Gastrocnemius medialis (tissue), 4 donors: ENCODE results near the gene PHC2. TPM values are rescaled to one million over a fixed set of nuclear protein-coding genes. Genes with fewer than 3 reads are reported as not detected.

Experiments
- ATAC-seq, 2 donors: fragments of 150-250 bp; one replicate each; pipeline ENCODE4 v1.9.1; 2016
- DNase-seq, 2 donors: peaks; one replicate each; pipeline ENCODE4 v3.0.0-alpha.2; 2019
- H3K27ac ChIP-seq, 4 donors: fragments of 200-600 bp; sonication (generic); 1 replicate in 1 of 4; 2 replicates in 3 of 4; pipeline ENCODE4 v1.5.1; 2016 to 2018; ENCODE audit warnings: mild to moderate bottlenecking in 2 of 4, moderate library complexity in 1 of 4
- H3K27me3 ChIP-seq, 3 donors: fragments of 200-600 bp; sonication (generic) in 2 of 3; 1 replicate in 1 of 3; 2 replicates in 2 of 3; pipeline versions ENCODE4 v1.5.1 to v1.6.0; 2016 to 2019; ENCODE audit warnings: mild to moderate bottlenecking in 1 of 3, moderate library complexity in 1 of 3
- H3K36me3 ChIP-seq, 2 donors: fragments of 200-600 bp; sonication (generic) in 1 of 2; one replicate each; pipeline ENCODE4 v1.5.1; 2017 to 2018
- H3K4me1 ChIP-seq, 2 donors: fragments of 200-600 bp; sonication (generic) in 1 of 2; one replicate each; pipeline ENCODE4 v1.5.1; 2016 to 2017; ENCODE audit warnings: mild to moderate bottlenecking in 2 of 2
- H3K4me3 ChIP-seq, 4 donors: fragments of 200-600 bp; sonication (generic) in 3 of 4; 1 replicate in 1 of 4; 2 replicates in 3 of 4; pipeline ENCODE4 v1.5.1; 2016 to 2019; ENCODE audit warnings: mild to moderate bottlenecking in 2 of 4
- H3K9me3 ChIP-seq, 3 donors: fragments of 200-600 bp; sonication (generic) in 2 of 3; 1 replicate in 1 of 3; 2 replicates in 2 of 3; pipeline ENCODE4 v1.5.1; 2016 to 2019
- CTCF ChIP-seq, 5 experiments: fragments of 450-650 bp in 3 of 5; fragments of 200-600 bp in 2 of 5; sonication (generic) in 2 of 5; IDR thresholded peaks in 4 of 5; conservative IDR thresholded peaks in 1 of 5; 1 replicate in 4 of 5; 2 replicates in 1 of 5; pipeline ENCODE4 v1.5.1; 2016 to 2019; ENCODE audit warnings: antibody characterized with exemption in 5 of 5, mild to moderate bottlenecking in 3 of 5, moderate library complexity in 3 of 5
- POLR2A ChIP-seq, 2 donors: fragments of 450-650 bp; IDR thresholded peaks; one replicate each; pipeline ENCODE4 v1.6.1; 2017; ENCODE audit warnings: antibody characterized with exemption in 2 of 2, mild to moderate bottlenecking in 2 of 2, moderate library complexity in 2 of 2
- in situ Hi-C, 4 donors: fragments of 200-750 bp; cut with MboI; loops; one replicate each; pipeline versions ENCODE4 v1.15.0 to v1.8.0; 2017; ENCODE audit warnings: low sequenced_read_pairs in 4 of 4
- intact Hi-C: fragments of 100-400 bp; cut with DNase I; formaldehyde crosslinking; loops from one replicate; pipeline ENCODE4 v1.15.1; 2023; ENCODE audit warnings: low total_unique reads
- total RNA-seq, 4 donors: library from RNA; depleted of rRNA; stranded (reverse); fragments of >200 nt; gene quantifications; one replicate each; pipeline versions ENCODE4 v1.1.0 to v1.2.3, GENCODE V29; 2016

The PHC2 gene
- total RNA-seq, 4 donors from 2014 or later, result 318 to 516 (median 364) TPM

DNA sequence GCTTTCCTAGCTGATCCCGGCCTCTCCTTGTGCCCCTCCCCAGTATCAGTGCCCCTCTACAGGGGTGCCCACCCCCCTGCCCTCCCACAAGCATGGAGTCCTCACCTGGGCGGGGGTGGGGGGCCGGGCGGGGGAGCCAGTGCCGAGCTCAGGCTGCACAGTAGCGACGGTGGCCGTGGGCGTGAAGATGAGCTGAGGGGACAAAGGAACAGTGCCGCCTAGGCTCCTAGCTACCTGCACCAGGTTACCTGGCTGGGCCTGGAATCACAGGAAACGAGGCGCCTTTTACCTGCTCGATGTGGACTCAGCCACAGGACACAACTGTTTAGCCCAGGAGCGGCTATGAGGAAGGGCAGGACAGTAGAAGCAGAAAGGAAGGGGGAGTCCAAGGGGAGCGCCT is 62.5 kb downstream of the PHC2 start:
- H3K27ac ChIP-seq, result peak overlapping the region in 3 of 4 donors; percentile 86 to 98 (median 97)
- no peak overlapping the region for H3K4me3 ChIP-seq
- H3K27me3 ChIP-seq, result no peaks in the 10 kb centered on the region
- peaks cover 0 to 9% of the 10 kb centered on the region in 2 donors for H3K36me3 ChIP-seq
- no peaks in the 10 kb centered on the region for H3K9me3 ChIP-seq
- ATAC-seq (no peak), DNase-seq (no peak)
- TF ChIP-seq CTCF (IDR thresholded peaks at IDR 0.05 in 4 of 5, conservative IDR thresholded peaks at IDR 0.05 in 1 of 5) (no peak), POLR2A (IDR thresholded peaks at IDR 0.05) (no peak)
- intact Hi-C loops (loop anchor here (1.0 to 10.0 kb wide), 2 partner anchors 73 to 244 kb away; no protein-coding TSS in a partner anchor), in situ Hi-C loops (loop anchor here (5.0 to 25.0 kb wide), 2 partner anchors 71 to 94 kb away; partner anchors contain the start of gene ZSCAN20 (in 2 of the 4))
- peaks cover 41 to 43% of the 10 kb centered on the region in 2 donors for H3K4me1 ChIP-seq

DNA sequence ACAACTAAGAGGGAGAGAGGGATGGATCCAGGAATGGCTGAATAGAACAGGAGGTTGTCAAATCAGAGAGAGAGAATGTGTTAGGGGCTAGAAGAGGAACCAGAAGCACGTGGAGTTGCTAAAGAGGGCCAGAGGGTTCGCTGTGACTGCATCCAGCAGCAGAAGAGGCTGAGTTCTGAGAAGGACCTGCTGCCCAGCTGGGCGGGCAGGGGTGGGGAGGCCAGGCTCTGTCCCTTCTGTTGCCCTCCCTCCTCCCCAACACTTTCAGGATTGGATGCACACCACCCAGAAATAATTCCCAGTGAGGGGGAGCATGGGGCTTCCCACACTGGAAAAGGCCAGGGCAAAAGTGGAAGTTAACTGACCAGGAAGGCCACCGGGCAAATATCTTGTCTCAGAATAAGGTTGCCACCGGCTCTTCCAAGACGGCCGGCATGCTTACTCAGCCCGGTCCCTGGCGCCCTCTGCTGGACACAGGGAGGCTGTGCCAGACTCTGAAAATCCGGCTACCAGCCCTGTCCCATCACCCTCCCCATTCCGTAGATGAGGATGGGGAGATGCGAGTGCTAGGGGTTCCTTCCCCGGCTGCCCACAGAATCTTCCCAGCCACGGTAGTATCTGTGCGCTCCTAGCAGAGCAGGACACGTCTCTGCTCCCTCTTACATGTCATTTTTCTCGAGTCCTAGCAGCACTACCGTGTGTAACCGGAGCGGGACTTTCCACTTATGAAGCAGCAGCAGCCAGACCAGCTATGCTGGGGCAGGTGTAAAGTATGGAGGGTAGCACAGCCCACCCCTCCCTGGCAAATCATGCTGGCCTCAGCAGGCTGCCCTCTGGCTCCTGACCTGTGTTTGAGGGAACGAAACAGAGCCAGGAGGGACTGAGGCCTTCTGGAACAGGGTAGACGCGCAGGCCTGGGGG is 63.1 kb downstream of the PHC2 start:
- in situ Hi-C loops, result loop anchor here (5.0 to 25.0 kb wide), 2 partner anchors 70 to 95 kb away; partner anchors contain the start of gene ZSCAN20 (in 2 of the 4)
- Histone ChIP-seq H3K36me3 (peaks cover 0 to 9% of the 10 kb centered on the region in 2 donors), H3K4me1 (peaks cover 45 to 50% of the 10 kb centered on the region in 2 donors)

DNA sequence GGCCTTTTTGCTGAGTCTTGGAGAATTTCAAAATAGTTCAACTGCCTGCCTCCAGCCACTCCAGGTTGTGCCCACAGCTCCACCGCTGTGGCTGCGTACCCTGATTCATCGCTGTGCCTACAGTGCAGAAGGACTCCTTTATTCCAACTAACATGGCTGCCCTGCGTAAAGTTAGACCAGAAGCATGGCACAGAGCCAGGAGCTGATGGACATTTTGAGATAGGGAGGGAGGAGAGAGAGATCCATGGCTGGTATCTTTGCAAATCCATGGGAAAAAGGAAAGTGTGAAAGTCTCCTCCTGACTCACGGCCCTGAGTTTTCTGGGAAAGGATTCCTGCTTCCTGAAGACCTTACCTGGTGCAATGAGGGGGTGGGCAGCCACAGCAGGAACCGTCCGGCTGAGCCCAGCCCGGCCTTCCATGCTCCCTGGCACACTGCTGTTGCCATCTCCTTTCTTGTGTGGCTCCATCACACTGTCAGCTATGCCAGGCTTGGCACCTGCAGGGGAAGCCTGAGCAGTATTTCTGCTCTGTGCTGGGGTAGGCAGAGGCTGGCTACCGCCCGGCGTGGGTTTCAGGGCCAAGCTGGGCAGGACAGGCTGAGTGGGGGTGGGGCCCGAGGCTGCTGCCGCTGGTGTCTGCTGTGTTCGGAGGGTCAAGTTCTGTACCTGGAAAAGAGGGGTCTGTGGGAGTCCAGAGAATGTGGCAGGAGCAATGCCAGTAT is 64.0 kb downstream of the PHC2 start:
- Histone ChIP-seq H3K36me3 (peaks cover 0 to 3% of the 10 kb centered on the region in 2 donors), H3K4me1 (peaks cover 49 to 57% of the 10 kb centered on the region in 2 donors), H3K4me3 (no peak overlapping the region), H3K27me3 (no peaks in the 10 kb centered on the region), H3K9me3 (no peaks in the 10 kb centered on the region), H3K27ac (peak overlapping the region; percentile 86 to 98 (median 96))
- DNase-seq (peak in 1 of 2 donors; percentile 68), ATAC-seq (peak; percentile 6 to 10)
- intact Hi-C loops (loop anchor here (2.0 to 10.0 kb wide), 5 partner anchors 40 to 246 kb away; no protein-coding TSS in a partner anchor), in situ Hi-C loops (loop anchor here (5.0 to 25.0 kb wide), 2 partner anchors 70 to 95 kb away; partner anchors contain the start of gene ZSCAN20 (in 2 of the 4))
- TF ChIP-seq POLR2A (IDR thresholded peaks at IDR 0.05) (no peak), CTCF (IDR thresholded peaks at IDR 0.05 in 4 of 5, conservative IDR thresholded peaks at IDR 0.05 in 1 of 5) (no peak)

More for the DNA sequence above, 63.1 kb downstream of the PHC2 start:
- TF ChIP-seq POLR2A (IDR thresholded peaks at IDR 0.05), result peak in 1 of 2 donors; percentile 24
- TF ChIP-seq CTCF (IDR thresholded peaks at IDR 0.05 in 4 of 5, conservative IDR thresholded peaks at IDR 0.05 in 1 of 5), result peak; percentile 97 to 99 (median 99)
- intact Hi-C loops, result loop anchor here (1.0 to 10.0 kb wide), 6 partner anchors 41 to 245 kb away; no protein-coding TSS in a partner anchor
- no peaks in the 10 kb centered on the region for H3K27me3 ChIP-seq
- no peaks in the 10 kb centered on the region for H3K9me3 ChIP-seq
- peak; percentile 55 to 65 for ATAC-seq
- no peak overlapping the region for H3K4me3 ChIP-seq
- DNase-seq, result peak; percentile 81 to 85
- peak overlapping the region; percentile 86 to 98 (median 96) for H3K27ac ChIP-seq

DNA sequence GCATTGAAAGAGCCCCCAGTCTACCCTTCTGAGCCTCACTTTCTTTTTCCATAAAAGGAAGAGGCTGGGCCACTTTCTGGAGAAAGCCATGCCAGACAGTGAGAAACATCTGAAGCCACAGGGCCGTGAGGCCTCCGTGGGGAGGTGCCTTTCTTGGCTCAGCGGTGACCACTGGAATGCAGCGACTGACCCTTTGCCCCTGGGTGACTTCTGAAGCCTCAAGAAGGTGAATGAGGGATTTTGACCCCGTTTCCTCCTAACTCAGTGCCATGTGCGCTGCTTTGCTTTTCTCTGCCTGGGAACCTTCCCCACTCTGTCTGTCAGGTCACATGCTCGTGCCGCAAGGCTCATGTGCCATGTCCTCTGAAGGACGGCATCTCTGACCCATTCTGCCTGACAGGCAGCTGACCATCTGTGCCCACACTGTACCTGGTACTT is 65.3 kb downstream of the PHC2 start:
- intact Hi-C loops, result loop anchor here (1.0 to 10.0 kb wide), 2 partner anchors 15 to 241 kb away; no protein-coding TSS in a partner anchor
- no peaks in the 10 kb centered on the region for H3K9me3 ChIP-seq
- TF ChIP-seq CTCF (IDR thresholded peaks at IDR 0.05 in 4 of 5, conservative IDR thresholded peaks at IDR 0.05 in 1 of 5) (no peak), POLR2A (IDR thresholded peaks at IDR 0.05) (peak; percentile 85 to 87)
- H3K4me1 ChIP-seq, result peaks cover 55 to 63% of the 10 kb centered on the region in 2 donors
- H3K27ac ChIP-seq, result peak overlapping the region; percentile 86 to 98 (median 96)
- no peaks in the 10 kb centered on the region for H3K36me3 ChIP-seq
- no peak overlapping the region for H3K4me3 ChIP-seq
- H3K27me3 ChIP-seq, result no peaks in the 10 kb centered on the region
- ATAC-seq (peak; percentile 81 to 85), DNase-seq (peak; percentile 88 to 92)
- in situ Hi-C loops, result loop anchor here (5.0 to 25.0 kb wide), 2 partner anchors 68 to 97 kb away; partner anchors contain the start of gene ZSCAN20 (in 2 of the 4)
